HepG2 (cell line): Measurements from ENCODE around the gene ZIC2. TPM values are rescaled to one million over a fixed set of nuclear protein-coding genes. Genes with fewer than 3 reads are reported as not detected.

Experiments
- ATAC-seq: fragments of 200-7000 bp; cut with Tn5 transposase; 3 replicates; pipeline ENCODE4 v1.9.1; 2020; ENCODE audit warnings: mild to moderate bottlenecking, moderate library complexity
- BruUV-seq: library from RNA; stranded (reverse); fragments of 400-500 nt; replicated peaks from 2 replicates; lab custom pipeline; 2021; lab: Mats Ljungman, UMichigan
- CTCF ChIA-PET: fragments of 300-600 bp; formaldehyde crosslinking; extraction: SDS; loops from one replicate; lab custom pipeline; 2021; ENCODE audit warnings: low total read pairs, inconsistent platforms, low intra/inter-chr PET ratio; lab: Yijun Ruan, JAX
- POLR2A ChIA-PET: fragments of 350-600 bp; sonication (Branson Sonifier 250); formaldehyde crosslinking; loops from one replicate; lab custom pipeline; 2020; ENCODE audit warnings: antibody characterized with exemption, inconsistent platforms; lab: Yijun Ruan, JAX
- DNase-seq: peaks from one replicate; pipeline ENCODE4 v3.0.0-alpha.2; 2015; ENCODE audit warnings: low spot score
- FAIRE-seq: peaks from 3 replicates; lab custom pipeline; 2011; peaks lifted over from hg19 to GRCh38; lab: Jason Lieb, UNC
- H2AFZ ChIP-seq: one replicate; pipeline ENCODE4 v1.6.1; 2011; ENCODE audit warnings: low read length, inconsistent platforms
- H3K27ac ChIP-seq: fragments of 300-600 bp; 3 replicates; pipeline ENCODE4 v1.8.0; 2011; ENCODE audit warnings: mixed run types, mild to moderate bottlenecking, mixed read lengths, low read length, inconsistent platforms; ENCODE audit not compliant: insufficient read depth; ENCODE audit errors: extremely low read length
- H3K27me3 ChIP-seq, 2 experiments: fragments of 200-600 bp in 1 of 2; 2 replicates in 1 of 2; 3 replicates in 1 of 2; pipeline versions ENCODE4 v1.6.0 to v1.8.0; 2011; ENCODE audit warnings: low read length in 2 of 2, mild to moderate bottlenecking in 2 of 2, moderate library complexity in 2 of 2, inconsistent platforms in 1 of 2; ENCODE audit not compliant: insufficient read depth in 2 of 2, control insufficient read depth in 1 of 2
- H3K36me3 ChIP-seq, 2 experiments: fragments of 200-600 bp in 1 of 2; replicated peaks in 1 of 2; 2 replicates in 1 of 2; 3 replicates in 1 of 2; pipeline versions ENCODE4 v1.5.1 to v1.8.0; 2011; ENCODE audit warnings: low read length in 2 of 2, inconsistent platforms in 1 of 2; ENCODE audit not compliant: insufficient read depth in 2 of 2, control insufficient read depth in 1 of 2
- H3K4me1 ChIP-seq: 2 replicates; pipeline ENCODE4 v1.5.1; 2012; ENCODE audit warnings: low read length, inconsistent platforms; ENCODE audit not compliant: insufficient read depth
- H3K4me2 ChIP-seq: 2 replicates; pipeline ENCODE4 v1.6.0; 2011; ENCODE audit warnings: low read depth, low read length, inconsistent platforms
- H3K4me3 ChIP-seq, 3 experiments: fragments of 200-600 bp in 1 of 3; sonication (generic), shearing (Covaris generic) in 1 of 3; replicated peaks in 1 of 3; 2 replicates each; pipeline ENCODE4 v1.5.1; 2011 to 2016; ENCODE audit warnings: low read length in 3 of 3, inconsistent platforms in 2 of 3, low read depth in 2 of 3, mild to moderate bottlenecking in 2 of 3, control low read depth in 1 of 3, mixed read lengths in 1 of 3; ENCODE audit not compliant: insufficient read depth in 1 of 3
- H3K79me2 ChIP-seq: one replicate; pipeline ENCODE4 v1.6.1; 2011; ENCODE audit warnings: low read length, inconsistent platforms; ENCODE audit not compliant: insufficient read depth
- H3K9ac ChIP-seq: 2 replicates; pipeline ENCODE4 v1.6.0; 2011; ENCODE audit warnings: mild to moderate bottlenecking, low read depth, low read length, inconsistent platforms; ENCODE audit not compliant: insufficient read depth
- H3K9me3 ChIP-seq: 2 replicates; pipeline ENCODE4 v1.5.1; 2012; ENCODE audit warnings: mild to moderate bottlenecking, low read length
- H4K20me1 ChIP-seq: 2 replicates; pipeline ENCODE4 v1.6.0; 2011; ENCODE audit warnings: inconsistent platforms, mild to moderate bottlenecking, low read length, moderate library complexity; ENCODE audit not compliant: insufficient read depth
- CBX2 ChIP-seq, 2 experiments: fragments of 200-600 bp in 1 of 2; sonication (generic); formaldehyde crosslinking in 1 of 2; IDR thresholded peaks; 2 replicates each; pipeline versions ENCODE4 v1.7.0 to v1.8.1; 2018 to 2022; ENCODE audit warnings: low read depth in 2 of 2, low read length in 1 of 2, mild to moderate bottlenecking in 1 of 2, missing genetic modification reagents in 1 of 2
- EZH2 ChIP-seq: conservative IDR thresholded peaks from 2 replicates; pipeline ENCODE4 v1.6.1; 2012; ENCODE audit warnings: mild to moderate bottlenecking, low read depth, low read length, moderate library complexity
- SALL1 ChIP-seq: sonication (generic); formaldehyde crosslinking; IDR thresholded peaks from 2 replicates; pipeline ENCODE4 v1.8.0; 2022; ENCODE audit warnings: mild to moderate bottlenecking, missing genetic modification reagents
- ZBTB20 ChIP-seq: sonication (generic); formaldehyde crosslinking; IDR thresholded peaks from 2 replicates; pipeline ENCODE4 v1.8.1; 2023; ENCODE audit warnings: missing genetic modification reagents, low read depth, mild to moderate bottlenecking, borderline replicate concordance
- ZNF329 ChIP-seq: sonication (generic); formaldehyde crosslinking; IDR thresholded peaks from 2 replicates; pipeline ENCODE4 v1.9.0; 2021; ENCODE audit warnings: low read depth, mild to moderate bottlenecking, missing genetic modification reagents
- ZNF44 ChIP-seq: sonication (generic); formaldehyde crosslinking; IDR thresholded peaks from 2 replicates; pipeline ENCODE4 v1.5.1; 2020; ENCODE audit warnings: mild to moderate bottlenecking, missing genetic modification reagents
- ZSCAN30 ChIP-seq: sonication (generic); formaldehyde crosslinking; IDR thresholded peaks from 2 replicates; pipeline ENCODE4 v1.5.0; 2020; ENCODE audit warnings: mild to moderate bottlenecking, missing genetic modification reagents
- WGBS: methylation state at CpG from one replicate; pipeline ENCODE4 v1.1.6; 2017; ENCODE audit warnings: low lambda C conversion rate; 5-methylcytosine and 5-hydroxymethylcytosine counted together
- in situ Hi-C: cut with HindIII; loops from 2 replicates; pipeline ENCODE4 v1.10.0; 2017; ENCODE audit warnings: low pct_unique_long_range_greater_than_20kb; ENCODE audit not compliant: extremely low pct_ligation_motif_present
- intact Hi-C: fragments of 100-400 bp; cut with micrococcal nuclease; formaldehyde crosslinking; loops from one replicate; pipeline ENCODE4 v1.10.0; 2022; ENCODE audit not compliant: unreplicated experiment
- polyA plus RNA-seq, 8 experiments: library from polyadenylated mRNA; depleted of rRNA in 3 of 8; stranded (reverse) in 7 of 8; unstranded in 1 of 8; fragments of >200 nt; fragmentation: Illumina TruSeq in 4 of 8; extraction: Trizol in 4 of 8; gene quantifications; 2 replicates each; pipeline versions ENCODE4 v1.2.1 to v1.2.3, GENCODE V29; 2011 to 2016; ENCODE audit warnings: low read depth in 4 of 8, missing spikeins in 1 of 8, mixed read lengths in 1 of 8; ENCODE audit not compliant: insufficient read depth in 1 of 8
- total RNA-seq, 5 experiments: library from RNA; depleted of rRNA; stranded (reverse); fragments of >200 nt; fragmentation: Illumina TruSeq; extraction: Trizol; gene quantifications; 2 replicates each; pipeline ENCODE4 v1.2.3, GENCODE V29; 2016; ENCODE audit warnings: low read depth in 1 of 5
- TF ChIP-seq, protein P1 (sequence below): sonication (generic); formaldehyde crosslinking; IDR thresholded peaks from 2 replicates; pipeline ENCODE4 v1.4.0; 2020; ENCODE audit warnings: missing genetic modification reagents
- TF ChIP-seq, protein P2 (sequence below): sonication (generic); formaldehyde crosslinking; IDR thresholded peaks from 2 replicates; pipeline ENCODE4 v1.5.0; 2020; ENCODE audit warnings: mild to moderate bottlenecking, missing genetic modification reagents
- TF ChIP-seq, protein P3 (sequence below): sonication (generic); formaldehyde crosslinking; IDR thresholded peaks from 2 replicates; pipeline ENCODE4 v1.5.1; 2020; ENCODE audit warnings: mild to moderate bottlenecking, missing genetic modification reagents, moderate library complexity

Gene ZIC2
- total and polyA plus RNA-seq, 2 of the 13 experiments (the other 11 are each of a cell fraction or from before 2014, with no cell fraction given): 0.13 TPM; not detected in 1

DNA sequence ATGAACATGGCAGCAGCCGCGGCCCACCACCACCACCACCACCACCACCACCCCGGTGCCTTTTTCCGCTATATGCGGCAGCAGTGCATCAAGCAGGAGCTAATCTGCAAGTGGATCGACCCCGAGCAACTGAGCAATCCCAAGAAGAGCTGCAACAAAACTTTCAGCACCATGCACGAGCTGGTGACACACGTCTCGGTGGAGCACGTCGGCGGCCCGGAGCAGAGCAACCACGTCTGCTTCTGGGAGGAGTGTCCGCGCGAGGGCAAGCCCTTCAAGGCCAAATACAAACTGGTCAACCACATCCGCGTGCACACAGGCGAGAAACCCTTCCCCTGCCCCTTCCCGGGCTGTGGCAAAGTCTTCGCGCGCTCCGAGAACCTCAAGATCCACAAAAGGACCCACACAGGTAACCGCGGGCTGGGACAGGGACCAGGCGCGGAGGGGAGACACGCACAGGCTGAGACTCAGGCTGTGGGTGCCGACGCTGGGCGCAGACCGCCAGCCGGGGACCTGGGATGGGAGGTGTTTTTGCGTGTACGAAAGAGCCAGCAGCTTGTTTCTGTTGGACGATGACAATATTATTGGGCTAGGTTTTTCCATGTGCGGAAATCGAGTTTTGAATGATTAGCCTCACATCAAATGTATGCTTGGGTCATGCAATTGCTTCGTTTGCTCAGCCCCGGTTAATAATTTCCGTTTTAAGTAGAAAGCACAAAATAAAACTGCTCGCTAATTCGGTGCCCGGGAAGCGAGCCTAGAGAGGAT lies 1.3 kb downstream of the ZIC2 start:
- CTCF ChIA-PET: no interaction called here
- Histone ChIP-seq H2AFZ (no peak overlapping the region), H3K36me3 (no peaks in the 10 kb centered on the region), H3K4me1 (peaks cover 28% of the 10 kb centered on the region), H3K4me3 (peak overlapping the region in 2 of 3 experiments; percentile 32 to 73; a peak in 4 of 6 replicates), H3K79me2 (no peaks in the 10 kb centered on the region), H4K20me1 (no peaks in the 10 kb centered on the region), H3K4me2 (peak overlapping the region; percentile 84), H3K9me3 (no peaks in the 10 kb centered on the region), H3K27me3 (peaks cover 7 to 54% of the 10 kb centered on the region in 2 experiments; a peak in 4 of 5 replicates), H3K27ac (no peak overlapping the region), H3K9ac (no peak overlapping the region)
- ATAC-seq: no peak
- TF ChIP-seq ZNF44 (CRISPR knock-in tag) (no peak), ZSCAN30 (CRISPR knock-in tag) (no peak), CBX2 (IDR thresholded peaks at IDR 0.05; ENCODE audit: low read depth, low read length) (no peak), CBX2 (CRISPR knock-in tag; IDR thresholded peaks at IDR 0.05; ENCODE audit: low read depth) (peak; percentile 45; the same call in 1 of the 2 replicates), EZH2 (peak; percentile 95; the same call in 1 of the 2 replicates), ZBTB20 (CRISPR knock-in tag) (no peak), ZNF329 (CRISPR knock-in tag) (no peak), SALL1 (CRISPR knock-in tag) (0 out of 2 replicates have a peak, but pooled peaks have one; percentile 9)
- TF ChIP-seq, protein P1, sequence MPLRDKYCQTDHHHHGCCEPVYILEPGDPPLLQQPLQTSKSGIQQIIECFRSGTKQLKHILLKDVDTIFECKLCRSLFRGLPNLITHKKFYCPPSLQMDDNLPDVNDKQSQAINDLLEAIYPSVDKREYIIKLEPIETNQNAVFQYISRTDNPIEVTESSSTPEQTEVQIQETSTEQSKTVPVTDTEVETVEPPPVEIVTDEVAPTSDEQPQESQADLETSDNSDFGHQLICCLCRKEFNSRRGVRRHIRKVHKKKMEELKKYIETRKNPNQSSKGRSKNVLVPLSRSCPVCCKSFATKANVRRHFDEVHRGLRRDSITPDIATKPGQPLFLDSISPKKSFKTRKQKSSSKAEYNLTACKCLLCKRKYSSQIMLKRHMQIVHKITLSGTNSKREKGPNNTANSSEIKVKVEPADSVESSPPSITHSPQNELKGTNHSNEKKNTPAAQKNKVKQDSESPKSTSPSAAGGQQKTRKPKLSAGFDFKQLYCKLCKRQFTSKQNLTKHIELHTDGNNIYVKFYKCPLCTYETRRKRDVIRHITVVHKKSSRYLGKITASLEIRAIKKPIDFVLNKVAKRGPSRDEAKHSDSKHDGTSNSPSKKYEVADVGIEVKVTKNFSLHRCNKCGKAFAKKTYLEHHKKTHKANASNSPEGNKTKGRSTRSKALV (CRISPR knock-in tag): peak; percentile 28; the same call in 1 of the 2 replicates
- TF ChIP-seq, protein P2, sequence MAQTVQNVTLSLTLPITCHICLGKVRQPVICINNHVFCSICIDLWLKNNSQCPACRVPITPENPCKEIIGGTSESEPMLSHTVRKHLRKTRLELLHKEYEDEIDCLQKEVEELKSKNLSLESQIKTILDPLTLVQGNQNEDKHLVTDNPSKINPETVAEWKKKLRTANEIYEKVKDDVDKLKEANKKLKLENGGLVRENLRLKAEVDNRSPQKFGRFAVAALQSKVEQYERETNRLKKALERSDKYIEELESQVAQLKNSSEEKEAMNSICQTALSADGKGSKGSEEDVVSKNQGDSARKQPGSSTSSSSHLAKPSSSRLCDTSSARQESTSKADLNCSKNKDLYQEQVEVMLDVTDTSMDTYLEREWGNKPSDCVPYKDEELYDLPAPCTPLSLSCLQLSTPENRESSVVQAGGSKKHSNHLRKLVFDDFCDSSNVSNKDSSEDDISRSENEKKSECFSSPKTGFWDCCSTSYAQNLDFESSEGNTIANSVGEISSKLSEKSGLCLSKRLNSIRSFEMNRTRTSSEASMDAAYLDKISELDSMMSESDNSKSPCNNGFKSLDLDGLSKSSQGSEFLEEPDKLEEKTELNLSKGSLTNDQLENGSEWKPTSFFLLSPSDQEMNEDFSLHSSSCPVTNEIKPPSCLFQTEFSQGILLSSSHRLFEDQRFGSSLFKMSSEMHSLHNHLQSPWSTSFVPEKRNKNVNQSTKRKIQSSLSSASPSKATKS (CRISPR knock-in tag): no peak
- TF ChIP-seq, protein P3, sequence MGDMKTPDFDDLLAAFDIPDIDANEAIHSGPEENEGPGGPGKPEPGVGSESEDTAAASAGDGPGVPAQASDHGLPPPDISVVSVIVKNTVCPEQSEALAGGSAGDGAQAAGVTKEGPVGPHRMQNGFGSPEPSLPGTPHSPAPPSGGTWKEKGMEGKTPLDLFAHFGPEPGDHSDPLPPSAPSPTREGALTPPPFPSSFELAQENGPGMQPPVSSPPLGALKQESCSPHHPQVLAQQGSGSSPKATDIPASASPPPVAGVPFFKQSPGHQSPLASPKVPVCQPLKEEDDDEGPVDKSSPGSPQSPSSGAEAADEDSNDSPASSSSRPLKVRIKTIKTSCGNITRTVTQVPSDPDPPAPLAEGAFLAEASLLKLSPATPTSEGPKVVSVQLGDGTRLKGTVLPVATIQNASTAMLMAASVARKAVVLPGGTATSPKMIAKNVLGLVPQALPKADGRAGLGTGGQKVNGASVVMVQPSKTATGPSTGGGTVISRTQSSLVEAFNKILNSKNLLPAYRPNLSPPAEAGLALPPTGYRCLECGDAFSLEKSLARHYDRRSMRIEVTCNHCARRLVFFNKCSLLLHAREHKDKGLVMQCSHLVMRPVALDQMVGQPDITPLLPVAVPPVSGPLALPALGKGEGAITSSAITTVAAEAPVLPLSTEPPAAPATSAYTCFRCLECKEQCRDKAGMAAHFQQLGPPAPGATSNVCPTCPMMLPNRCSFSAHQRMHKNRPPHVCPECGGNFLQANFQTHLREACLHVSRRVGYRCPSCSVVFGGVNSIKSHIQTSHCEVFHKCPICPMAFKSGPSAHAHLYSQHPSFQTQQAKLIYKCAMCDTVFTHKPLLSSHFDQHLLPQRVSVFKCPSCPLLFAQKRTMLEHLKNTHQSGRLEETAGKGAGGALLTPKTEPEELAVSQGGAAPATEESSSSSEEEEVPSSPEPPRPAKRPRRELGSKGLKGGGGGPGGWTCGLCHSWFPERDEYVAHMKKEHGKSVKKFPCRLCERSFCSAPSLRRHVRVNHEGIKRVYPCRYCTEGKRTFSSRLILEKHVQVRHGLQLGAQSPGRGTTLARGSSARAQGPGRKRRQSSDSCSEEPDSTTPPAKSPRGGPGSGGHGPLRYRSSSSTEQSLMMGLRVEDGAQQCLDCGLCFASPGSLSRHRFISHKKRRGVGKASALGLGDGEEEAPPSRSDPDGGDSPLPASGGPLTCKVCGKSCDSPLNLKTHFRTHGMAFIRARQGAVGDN (CRISPR knock-in tag): peak; percentile 23; the same call in 1 of the 2 replicates
- in situ Hi-C loops: loop anchor here (10.0 kb wide), 1 partner anchor 252 kb away; no protein-coding TSS in a partner anchor
- DNase-seq: no peak
- intact Hi-C loops: loop anchor here (1.0 to 10.0 kb wide), 2 partner anchors 105 to 532 kb away; no protein-coding TSS in a partner anchor
- POLR2A ChIA-PET: interaction anchor here (0.7 kb wide), 1 partner anchor 9 kb away, joined by 3 read pairs; no protein-coding TSS in a partner anchor
- no TSS peak for BruUV-seq
- FAIRE-seq: no peak
- 2% methylated on average over 32 of the region's 48 CpGs for WGBS
